ENCODE measurements around the gene CMC1. TPM values are rescaled to one million over a fixed set of nuclear protein-coding genes. Genes with fewer than 3 reads are reported as not detected.

Gene CMC1
- total and polyA plus RNA-seq, 2 donors from 2014 or later = 20.0 to 71.0 TPM

DNA sequence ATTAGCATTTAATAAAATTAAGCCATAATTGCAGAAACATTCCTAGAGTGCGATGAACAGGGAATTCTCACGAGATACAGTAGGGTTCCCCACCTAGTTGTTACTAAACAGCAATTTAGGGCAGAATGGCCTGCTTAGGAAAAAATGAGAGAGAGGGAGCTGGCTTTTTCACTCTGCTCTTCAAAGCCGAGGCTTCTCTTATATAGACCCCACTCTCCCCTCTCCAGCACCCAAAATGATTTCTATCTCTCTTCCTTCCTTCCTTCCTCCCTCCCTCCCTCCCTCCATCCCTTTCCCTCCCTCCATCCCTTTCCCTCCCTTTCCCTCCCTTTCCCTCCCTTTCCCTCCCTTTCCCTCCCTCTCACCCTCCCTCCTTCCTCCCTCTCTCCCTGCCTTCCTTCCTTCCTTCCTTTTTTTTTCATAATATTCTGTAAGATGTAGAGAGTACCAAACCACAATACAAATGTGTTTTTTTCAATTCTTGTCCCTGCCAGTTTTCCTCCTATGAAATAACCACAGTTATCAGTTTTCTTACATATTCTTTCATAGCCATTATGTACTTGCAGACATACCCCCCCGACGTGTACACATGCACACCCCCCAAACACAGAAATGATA is 59.0 kb downstream of the CMC1 start:
- DNase-seq = no peak
- Histone ChIP-seq H3K36me3 (ENCODE audit: control insufficient read depth in 2 of 3, insufficient read depth in 3 of 3, low read length in 3 of 3) (no peaks in the 10 kb centered on the region), H3K9ac (ENCODE audit: low read length in 3 of 3) (no peak overlapping the region), H3K4me3 (ENCODE audit: low read length in 3 of 3) (no peak overlapping the region), H3K4me1 (ENCODE audit: control insufficient read depth in 2 of 3, insufficient read depth in 2 of 3, low read depth in 1 of 3, low read length in 3 of 3) (no peaks in the 10 kb centered on the region), H3K27ac (ENCODE audit: low read depth in 2 of 2, low read length in 2 of 2) (no peak overlapping the region), H3K27me3 (ENCODE audit: control insufficient read depth, insufficient read depth, low read length) (no peaks in the 10 kb centered on the region), H3K9me3 (ENCODE audit: control insufficient read depth in 2 of 3, insufficient read depth in 1 of 3, low read length in 3 of 3) (no peaks in the 10 kb centered on the region)
- TF ChIP-seq, protein P1, sequence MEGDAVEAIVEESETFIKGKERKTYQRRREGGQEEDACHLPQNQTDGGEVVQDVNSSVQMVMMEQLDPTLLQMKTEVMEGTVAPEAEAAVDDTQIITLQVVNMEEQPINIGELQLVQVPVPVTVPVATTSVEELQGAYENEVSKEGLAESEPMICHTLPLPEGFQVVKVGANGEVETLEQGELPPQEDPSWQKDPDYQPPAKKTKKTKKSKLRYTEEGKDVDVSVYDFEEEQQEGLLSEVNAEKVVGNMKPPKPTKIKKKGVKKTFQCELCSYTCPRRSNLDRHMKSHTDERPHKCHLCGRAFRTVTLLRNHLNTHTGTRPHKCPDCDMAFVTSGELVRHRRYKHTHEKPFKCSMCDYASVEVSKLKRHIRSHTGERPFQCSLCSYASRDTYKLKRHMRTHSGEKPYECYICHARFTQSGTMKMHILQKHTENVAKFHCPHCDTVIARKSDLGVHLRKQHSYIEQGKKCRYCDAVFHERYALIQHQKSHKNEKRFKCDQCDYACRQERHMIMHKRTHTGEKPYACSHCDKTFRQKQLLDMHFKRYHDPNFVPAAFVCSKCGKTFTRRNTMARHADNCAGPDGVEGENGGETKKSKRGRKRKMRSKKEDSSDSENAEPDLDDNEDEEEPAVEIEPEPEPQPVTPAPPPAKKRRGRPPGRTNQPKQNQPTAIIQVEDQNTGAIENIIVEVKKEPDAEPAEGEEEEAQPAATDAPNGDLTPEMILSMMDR (IDR thresholded peaks at IDR 0.05; ENCODE audit: borderline replicate concordance, extremely low read depth, insufficient read depth) = no peak
- FAIRE-seq = no peak
- intact Hi-C loops (cut with DNase I) = no loop called here

DNA sequence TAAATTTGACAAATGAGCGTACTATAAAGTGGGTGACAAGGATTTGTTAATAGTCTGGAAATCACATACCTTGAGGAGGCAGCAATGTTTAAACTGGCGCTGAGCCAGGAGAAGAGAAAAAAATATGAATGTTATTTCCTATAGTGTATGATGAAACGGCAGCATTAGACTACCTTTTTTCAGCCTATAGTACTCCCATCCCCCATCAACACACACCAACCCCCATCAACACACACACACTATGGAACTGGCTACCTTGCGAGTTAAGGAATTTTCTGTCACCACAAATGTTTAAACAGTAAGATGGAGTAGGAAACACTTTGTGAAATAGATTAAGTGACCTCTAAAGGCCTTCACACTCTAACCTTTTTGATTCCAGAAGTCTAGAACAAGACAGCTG is 60.3 kb downstream of the CMC1 start:
- Histone ChIP-seq H3K9me3 (ENCODE audit: control insufficient read depth in 2 of 3, insufficient read depth in 1 of 3, low read length in 3 of 3) (no peaks in the 10 kb centered on the region), H3K27me3 (ENCODE audit: control insufficient read depth, insufficient read depth, low read length) (no peaks in the 10 kb centered on the region), H3K4me1 (ENCODE audit: control insufficient read depth in 2 of 3, insufficient read depth in 2 of 3, low read depth in 1 of 3, low read length in 3 of 3) (no peaks in the 10 kb centered on the region), H3K27ac (ENCODE audit: low read depth in 2 of 2, low read length in 2 of 2) (no peak overlapping the region), H3K9ac (ENCODE audit: low read length in 3 of 3) (no peak overlapping the region), H3K4me3 (ENCODE audit: low read length in 3 of 3) (no peak overlapping the region), H3K36me3 (ENCODE audit: control insufficient read depth in 2 of 3, insufficient read depth in 3 of 3, low read length in 3 of 3) (no peaks in the 10 kb centered on the region)
- DNase-seq (peak in 1 of 5 donors; percentile 3), FAIRE-seq (no peak)
- TF ChIP-seq, protein P1 (IDR thresholded peaks at IDR 0.05; ENCODE audit: borderline replicate concordance, extremely low read depth, insufficient read depth) = no peak
- intact Hi-C loops (cut with DNase I) = no loop called here

DNA sequence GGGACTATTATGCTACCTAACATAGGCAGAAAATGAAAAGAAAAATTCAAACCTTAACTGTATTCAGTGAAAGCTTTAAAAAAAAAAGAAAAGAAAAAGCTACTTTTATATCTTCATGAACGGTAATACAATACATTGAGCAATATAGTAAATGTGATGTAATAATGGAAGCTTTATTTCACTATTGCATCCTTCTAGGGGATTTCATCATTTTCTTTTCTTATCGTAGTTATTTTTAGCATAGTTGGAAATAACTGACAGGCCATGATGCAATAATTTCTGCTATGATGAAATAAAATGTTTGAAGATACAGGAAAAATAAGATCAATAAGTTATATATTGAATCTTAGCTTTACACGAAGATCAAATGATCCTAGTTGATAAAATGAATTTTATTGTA is 66.8 kb downstream of the CMC1 start:
- no peak overlapping the region for H3K9ac ChIP-seq (ENCODE audit: low read length in 3 of 3)
- TF ChIP-seq, protein P1 (IDR thresholded peaks at IDR 0.05; ENCODE audit: borderline replicate concordance, extremely low read depth, insufficient read depth) = no peak
- no peaks in the 10 kb centered on the region for H3K9me3 ChIP-seq (ENCODE audit: control insufficient read depth in 2 of 3, insufficient read depth in 1 of 3, low read length in 3 of 3)
- H3K36me3 ChIP-seq (ENCODE audit: control insufficient read depth in 2 of 3, insufficient read depth in 3 of 3, low read length in 3 of 3) = no peaks in the 10 kb centered on the region
- FAIRE-seq = no peak
- H3K27me3 ChIP-seq (ENCODE audit: control insufficient read depth, insufficient read depth, low read length) = no peaks in the 10 kb centered on the region
- intact Hi-C loops (cut with DNase I) = no loop called here
- H3K4me3 ChIP-seq (ENCODE audit: low read length in 3 of 3) = no peak overlapping the region
- H3K4me1 ChIP-seq (ENCODE audit: control insufficient read depth in 2 of 3, insufficient read depth in 2 of 3, low read depth in 1 of 3, low read length in 3 of 3) = no peaks in the 10 kb centered on the region
- DNase-seq = no peak
- H3K27ac ChIP-seq (ENCODE audit: low read depth in 2 of 2, low read length in 2 of 2) = no peak overlapping the region

DNA sequence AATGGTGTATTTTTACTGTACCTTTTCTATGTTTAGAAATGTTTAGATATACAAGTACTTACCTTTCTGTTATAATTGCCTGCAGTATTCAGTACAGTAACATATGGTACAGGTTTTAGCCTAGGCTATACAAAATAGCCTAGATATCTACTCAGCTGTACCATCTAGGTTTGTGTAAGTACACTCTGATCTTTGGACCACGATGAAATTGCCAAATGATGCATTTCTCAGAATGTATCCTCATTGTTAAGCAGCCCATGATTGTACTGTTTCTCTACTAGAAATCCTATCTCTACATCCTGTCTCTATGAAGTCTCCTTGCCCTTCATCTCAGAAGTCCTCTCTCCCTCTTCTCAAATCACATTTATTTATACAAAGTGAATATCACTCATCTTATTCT is 74.3 kb downstream of the CMC1 start:
- H3K9me3 ChIP-seq (ENCODE audit: control insufficient read depth in 2 of 3, insufficient read depth in 1 of 3, low read length in 3 of 3) = no peaks in the 10 kb centered on the region
- no peaks in the 10 kb centered on the region for H3K4me1 ChIP-seq (ENCODE audit: control insufficient read depth in 2 of 3, insufficient read depth in 2 of 3, low read depth in 1 of 3, low read length in 3 of 3)
- no peak overlapping the region for H3K4me3 ChIP-seq (ENCODE audit: low read length in 3 of 3)
- H3K36me3 ChIP-seq (ENCODE audit: control insufficient read depth in 2 of 3, insufficient read depth in 3 of 3, low read length in 3 of 3) = no peaks in the 10 kb centered on the region
- FAIRE-seq = no peak
- intact Hi-C loops (cut with DNase I) = no loop called here
- H3K27me3 ChIP-seq (ENCODE audit: control insufficient read depth, insufficient read depth, low read length) = no peaks in the 10 kb centered on the region
- H3K9ac ChIP-seq (ENCODE audit: low read length in 3 of 3) = no peak overlapping the region
- TF ChIP-seq, protein P1 (IDR thresholded peaks at IDR 0.05; ENCODE audit: borderline replicate concordance, extremely low read depth, insufficient read depth) = no peak
- no peak overlapping the region for H3K27ac ChIP-seq (ENCODE audit: low read depth in 2 of 2, low read length in 2 of 2)
- DNase-seq = no peak

Data from kidney (tissue), 14 donors.